H9 (cell line): ENCODE measurements around the gene CHCHD3. TPM values are rescaled to one million over a fixed set of nuclear protein-coding genes. Genes with fewer than 3 reads are reported as not detected.

Source experiments
- DNase-seq: peaks from one replicate; pipeline ENCODE4 v3.0.0-alpha.2; 2017
- H2AFZ ChIP-seq: one replicate; pipeline ENCODE4 v1.6.1; 2013; ENCODE audit warnings: mild to moderate bottlenecking, low read length, control low read depth, moderate library complexity
- H2AK5ac ChIP-seq: 2 replicates; pipeline ENCODE4 v1.6.1; 2013; ENCODE audit warnings: low read length, control low read depth, mixed read lengths; ENCODE audit not compliant: insufficient read length
- H2BK120ac ChIP-seq: one replicate; pipeline ENCODE4 v1.6.1; 2013; ENCODE audit warnings: low read depth, mild to moderate bottlenecking, low read length, control low read depth, inconsistent platforms; ENCODE audit not compliant: poor library complexity, severe bottlenecking
- H2BK12ac ChIP-seq: 2 replicates; pipeline ENCODE4 v1.6.1; 2013; ENCODE audit warnings: low read length, control low read depth, mixed read lengths, low read depth; ENCODE audit not compliant: insufficient read length
- H2BK15ac ChIP-seq: 2 replicates; pipeline ENCODE4 v1.6.1; 2013; ENCODE audit warnings: low read depth, low read length, control low read depth
- H2BK20ac ChIP-seq: one replicate; pipeline ENCODE4 v1.6.1; 2013; ENCODE audit warnings: low read depth, mild to moderate bottlenecking, low read length, control low read depth, inconsistent platforms; ENCODE audit not compliant: poor library complexity, severe bottlenecking
- H2BK5ac ChIP-seq: 2 replicates; pipeline ENCODE4 v1.6.1; 2013; ENCODE audit warnings: low read length, control low read depth, mixed read lengths; ENCODE audit not compliant: insufficient read length
- H3K14ac ChIP-seq: 2 replicates; pipeline ENCODE4 v1.6.1; 2013; ENCODE audit warnings: low read length, control low read depth; ENCODE audit not compliant: insufficient read depth
- H3K18ac ChIP-seq: 2 replicates; pipeline ENCODE4 v1.6.1; 2013; ENCODE audit warnings: low read depth, mild to moderate bottlenecking, mixed read lengths, low read length, control low read depth; ENCODE audit not compliant: insufficient read length
- H3K23ac ChIP-seq: 2 replicates; pipeline ENCODE4 v1.6.1; 2013; ENCODE audit warnings: low read length, control low read depth, mixed read lengths, low read depth; ENCODE audit not compliant: insufficient read length
- H3K23me2 ChIP-seq: 2 replicates; pipeline ENCODE4 v1.6.1; 2013; ENCODE audit warnings: low read depth, mild to moderate bottlenecking, mixed read lengths, low read length, control low read depth; ENCODE audit not compliant: insufficient read length, poor library complexity, severe bottlenecking
- H3K27ac ChIP-seq: 2 replicates; pipeline ENCODE4 v1.5.1; 2013; ENCODE audit warnings: low read length, control low read depth, mixed read lengths, low read depth; ENCODE audit not compliant: insufficient read length
- H3K27me3 ChIP-seq: 2 replicates; pipeline ENCODE4 v1.6.1; 2013; ENCODE audit warnings: low read length, control low read depth, inconsistent platforms; ENCODE audit not compliant: insufficient read depth
- H3K4ac ChIP-seq: 2 replicates; pipeline ENCODE4 v1.6.1; 2013; ENCODE audit warnings: low read depth, mild to moderate bottlenecking, control low read depth, inconsistent platforms, low read length, moderate library complexity
- H3K4me1 ChIP-seq: 2 replicates; pipeline ENCODE4 v1.6.1; 2013; ENCODE audit warnings: low read length, control low read depth, inconsistent platforms; ENCODE audit not compliant: insufficient read depth
- H3K4me2 ChIP-seq: 2 replicates; pipeline ENCODE4 v1.6.1; 2013; ENCODE audit warnings: low read length, control low read depth, mixed read lengths; ENCODE audit not compliant: insufficient read length, insufficient read depth
- H3K56ac ChIP-seq: 2 replicates; pipeline ENCODE4 v1.6.1; 2013; ENCODE audit warnings: low read depth, mild to moderate bottlenecking, mixed read lengths, low read length, control low read depth; ENCODE audit not compliant: insufficient read length
- H3K79me1 ChIP-seq: 2 replicates; pipeline ENCODE4 v1.6.1; 2013; ENCODE audit warnings: low read depth, mild to moderate bottlenecking, moderate library complexity, low read length, control low read depth, inconsistent platforms; ENCODE audit not compliant: insufficient read depth, poor library complexity, severe bottlenecking
- H3K79me2 ChIP-seq: 2 replicates; pipeline ENCODE4 v1.6.1; 2013; ENCODE audit warnings: low read length, control low read depth, inconsistent platforms; ENCODE audit not compliant: insufficient read depth
- H3K9ac ChIP-seq: 2 replicates; pipeline ENCODE4 v1.6.1; 2013; ENCODE audit warnings: low read length, control low read depth, mixed read lengths; ENCODE audit not compliant: insufficient read length; ENCODE audit errors: extremely low read depth
- H3K9me3 ChIP-seq: one replicate; pipeline ENCODE4 v1.6.1; 2013; ENCODE audit warnings: low read depth, low read length, inconsistent platforms; ENCODE audit not compliant: control insufficient read depth
- H3T11ph ChIP-seq: one replicate; pipeline ENCODE4 v1.6.1; 2013; ENCODE audit warnings: mild to moderate bottlenecking, low read length, control low read depth, inconsistent platforms
- H4K20me1 ChIP-seq: one replicate; pipeline ENCODE4 v1.6.1; 2013; ENCODE audit not compliant: control insufficient read depth, insufficient read length, insufficient read depth
- H4K5ac ChIP-seq: 2 replicates; pipeline ENCODE4 v1.6.1; 2013; ENCODE audit warnings: low read depth, mild to moderate bottlenecking, mixed read lengths, low read length, control low read depth; ENCODE audit not compliant: insufficient read length
- H4K8ac ChIP-seq: replicated peaks from 2 replicates; pipeline ENCODE4 v1.6.1; 2013; ENCODE audit warnings: low read length, control low read depth, mixed read lengths, low read depth; ENCODE audit not compliant: insufficient read length
- H4K91ac ChIP-seq: 2 replicates; pipeline ENCODE4 v1.6.1; 2013; ENCODE audit warnings: low read depth, mild to moderate bottlenecking, moderate library complexity, mixed read lengths, low read length, control low read depth; ENCODE audit not compliant: insufficient read length
- H3K27ac Mint-ChIP-seq, 3 experiments: 2 replicates in 2 of 3; 3 replicates in 1 of 3; pipeline ENCODE4 v1.8.0; 2020 to 2021; ENCODE audit warnings: mixed read lengths in 3 of 3, mild to moderate bottlenecking in 1 of 3, moderate library complexity in 1 of 3
- H3K27me3 Mint-ChIP-seq: 2 replicates; pipeline ENCODE4 v1.8.0; 2021; ENCODE audit warnings: low read depth, mild to moderate bottlenecking, moderate library complexity, mixed read lengths
- H3K36me3 Mint-ChIP-seq, 3 experiments: 2 replicates in 2 of 3; 3 replicates in 1 of 3; pipeline ENCODE4 v1.8.0; 2020 to 2021; ENCODE audit warnings: low read depth in 3 of 3, mixed read lengths in 3 of 3; ENCODE audit not compliant: insufficient read depth in 1 of 3
- H3K4me1 Mint-ChIP-seq, 2 experiments: 2 replicates each; pipeline ENCODE4 v1.8.0; 2020; ENCODE audit warnings: mixed read lengths in 2 of 2
- H3K4me3 Mint-ChIP-seq, 2 experiments: 2 replicates in 1 of 2; 3 replicates in 1 of 2; pipeline ENCODE4 v1.8.0; 2020 to 2021; ENCODE audit warnings: mild to moderate bottlenecking in 2 of 2, mixed read lengths in 2 of 2, moderate library complexity in 1 of 2
- H3K9me3 Mint-ChIP-seq, 2 experiments: 2 replicates in 1 of 2; 3 replicates in 1 of 2; pipeline ENCODE4 v1.8.0; 2020; ENCODE audit warnings: mild to moderate bottlenecking in 2 of 2, mixed read lengths in 2 of 2, moderate library complexity in 1 of 2
- CTCF ChIP-seq: fragments of 200-600 bp; sonication (generic); conservative IDR thresholded peaks from 3 replicates; pipeline ENCODE4 v1.8.0; 2021; ENCODE audit warnings: antibody characterized with exemption, mild to moderate bottlenecking
- WGBS: extraction: QIAGEN DNeasy Blood & Tissue Kit; methylation state at CpG from one replicate; pipeline ENCODE4 v1.1.7; 2013; ENCODE audit warnings: missing lambda C conversion rate, low lambda C conversion rate, mixed read lengths; ENCODE audit not compliant: insufficient read length; ENCODE audit errors: extremely low coverage; 5-methylcytosine and 5-hydroxymethylcytosine counted together
- total RNA-seq: library from RNA; stranded (reverse); gene quantifications from 2 replicates; pipeline ENCODE4 v1.2.1, GENCODE V29; 2021

The CHCHD3 gene
- total RNA-seq, 1 experiment from 2014 or later: 104 TPM

GRCh38 chr7:132857031-132857430 is 224.9 kb downstream of the CHCHD3 start:
- H2BK20ac ChIP-seq: no peak overlapping the region
- H3K9ac ChIP-seq: no peak overlapping the region
- no peak overlapping the region for H3T11ph ChIP-seq
- H3K4ac ChIP-seq: no peak overlapping the region
- H4K5ac ChIP-seq: no peak overlapping the region
- H4K20me1 ChIP-seq: no peaks in the 10 kb centered on the region
- H3K27me3 ChIP-seq: no peaks in the 10 kb centered on the region
- no peak overlapping the region for H3K18ac ChIP-seq
- no peak overlapping the region for H4K8ac ChIP-seq
- no peak for DNase-seq
- Mint-ChIP-seq H3K36me3 (peaks cover 0 to 2% (median 0%) of the 10 kb centered on the region in 3 experiments; a peak in 3 of 7 replicates), H3K4me3 (no peak overlapping the region), H3K4me1 (peaks cover 19 to 20% of the 10 kb centered on the region in 2 experiments), H3K27ac (no peak overlapping the region), H3K27me3 (no peaks in the 10 kb centered on the region), H3K9me3 (no peaks in the 10 kb centered on the region)
- H2BK12ac ChIP-seq: no peak overlapping the region
- H3K4me2 ChIP-seq: no peak overlapping the region
- H3K4me1 ChIP-seq: peaks cover 4% of the 10 kb centered on the region; the same call in 1 of the 2 replicates
- H3K23ac ChIP-seq: no peak overlapping the region
- H2BK15ac ChIP-seq: no peak overlapping the region
- TF ChIP-seq CTCF: no peak
- H3K27ac ChIP-seq: no peak overlapping the region
- H3K79me1 ChIP-seq: no peaks in the 10 kb centered on the region
- H3K56ac ChIP-seq: no peak overlapping the region
- WGBS: no CpG with 5 or more reads among the region's 4 CpGs
- no peaks in the 10 kb centered on the region for H3K79me2 ChIP-seq
- no peak overlapping the region for H3K14ac ChIP-seq
- H2BK120ac ChIP-seq: no peak overlapping the region
- H4K91ac ChIP-seq: no peak overlapping the region
- H2AK5ac ChIP-seq: no peak overlapping the region
- H3K9me3 ChIP-seq: no peaks in the 10 kb centered on the region
- H3K23me2 ChIP-seq: no peaks in the 10 kb centered on the region
- H2BK5ac ChIP-seq: no peak overlapping the region
- no peak overlapping the region for H2AFZ ChIP-seq
